ENCODE results near the gene ADIRF.
"Not testable (repeated sequence)": the region's sequence is repeated elsewhere in the genome, so short reads cannot be mapped to it uniquely, and the experiment has no call there.

The ADIRF gene

DNA sequence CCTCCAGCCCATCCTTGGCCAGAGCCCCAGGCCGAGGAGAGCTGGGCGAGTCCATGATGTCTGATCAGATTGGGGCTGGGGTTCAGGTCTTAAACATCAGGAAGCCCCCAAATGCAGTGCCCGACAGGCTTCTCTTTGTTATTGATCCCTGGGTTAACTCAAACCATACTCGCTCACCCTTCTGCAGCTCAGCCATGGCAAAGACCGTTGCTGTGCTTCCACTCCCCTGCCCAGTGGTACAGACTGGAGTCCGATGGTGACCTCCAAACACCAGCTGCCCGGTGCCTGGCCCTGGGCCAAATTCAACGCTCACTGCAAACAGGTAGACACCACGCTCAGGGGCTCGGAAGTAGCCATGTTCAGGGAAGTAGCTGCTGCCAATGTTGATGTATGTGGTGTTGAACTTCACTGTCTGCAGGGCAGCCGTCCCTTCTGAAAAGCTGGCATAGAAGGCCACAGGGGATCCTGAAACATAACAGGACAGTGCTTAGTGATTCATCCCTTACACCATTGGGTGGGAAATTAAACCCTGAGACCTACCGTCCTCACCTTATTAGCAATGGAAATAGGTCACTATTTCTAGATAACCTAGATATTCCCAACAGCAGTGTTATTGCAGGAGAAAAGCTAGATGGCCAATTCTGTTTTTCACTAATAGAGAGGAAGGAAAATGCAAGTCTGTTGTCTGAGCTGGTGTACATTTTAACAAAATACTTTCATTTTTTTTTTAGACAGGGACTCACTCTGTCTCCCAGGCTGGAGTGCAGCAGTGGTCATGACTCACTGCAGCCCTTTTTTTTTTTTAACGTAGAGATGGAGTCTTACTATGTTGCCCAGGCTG, 31.4 kb upstream of the ADIRF start:
- DNase-seq (ENCODE audit: low read depth), result no peak
- no peak overlapping the region for H3K4me3 ChIP-seq (replicated peaks; ENCODE audit: low read depth, low read length)
- no peak for TF ChIP-seq CTCF (IDR thresholded peaks at IDR 0.05; ENCODE audit: low read length, missing control alignments)

- TF ChIP-seq CTCF (IDR thresholded peaks at IDR 0.05; ENCODE audit: low read length, missing control alignments), result no peak
- no peak overlapping the region for H3K4me3 ChIP-seq (replicated peaks; ENCODE audit: low read depth, low read length)
- DNase-seq (ENCODE audit: low read depth), result no peak
Observed at GRCh38 chr10:86937502-86938154, 30.7 kb upstream of the ADIRF start.

- no peak overlapping the region for H3K4me3 ChIP-seq (replicated peaks; ENCODE audit: low read depth, low read length)
- no peak for TF ChIP-seq CTCF (IDR thresholded peaks at IDR 0.05; ENCODE audit: low read length, missing control alignments)
- DNase-seq (ENCODE audit: low read depth), result no peak
Observed at GRCh38 chr10:86938260-86938659, 30.0 kb upstream of the ADIRF start.

GRCh38 chr10:86940076-86940475, 28.2 kb upstream of the ADIRF start:
- DNase-seq (ENCODE audit: low read depth); H3K4me3 ChIP-seq (replicated peaks; ENCODE audit: low read depth, low read length): not testable (repeated sequence)

GRCh38 chr10:86940677-86941076, 27.6 kb upstream of the ADIRF start:
- no peak for TF ChIP-seq CTCF (IDR thresholded peaks at IDR 0.05; ENCODE audit: low read length, missing control alignments)
- DNase-seq (ENCODE audit: low read depth), result no peak

GRCh38 chr10:86941426-86941825, 26.9 kb upstream of the ADIRF start:
- no peak for DNase-seq (ENCODE audit: low read depth)
- no peak for TF ChIP-seq CTCF (IDR thresholded peaks at IDR 0.05; ENCODE audit: low read length, missing control alignments)
- H3K4me3 ChIP-seq (replicated peaks; ENCODE audit: low read depth, low read length), result no peak overlapping the region

More at GRCh38 chr10:86940677-86941076, 27.6 kb upstream of the ADIRF start:
- no peak overlapping the region for H3K4me3 ChIP-seq (replicated peaks; ENCODE audit: low read depth, low read length)

DNA sequence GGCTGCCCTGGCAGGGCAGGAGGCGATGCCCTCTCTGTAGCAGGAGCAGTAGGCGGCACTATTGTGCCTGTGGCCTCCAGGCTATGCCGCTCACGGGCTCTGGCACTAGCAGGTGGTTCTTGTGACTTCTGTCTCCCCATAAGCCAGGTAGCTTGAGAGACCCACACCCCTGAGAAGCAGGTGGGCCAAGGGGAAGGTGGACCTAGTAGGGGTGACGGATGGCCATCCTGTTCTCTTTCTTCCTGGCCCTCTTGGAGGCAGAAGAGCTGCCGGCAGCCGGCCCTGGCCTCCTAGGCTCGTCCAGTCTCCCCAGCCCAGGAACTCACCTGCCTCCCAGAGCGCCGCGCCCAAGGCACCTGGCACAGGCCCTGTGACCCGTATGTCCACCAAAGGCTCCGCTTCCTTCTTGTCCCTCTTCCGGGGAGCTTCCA, 26.3 kb upstream of the ADIRF start:
- DNase-seq (ENCODE audit: low read depth), result no peak
- no peak overlapping the region for H3K4me3 ChIP-seq (replicated peaks; ENCODE audit: low read depth, low read length)
- no peak for TF ChIP-seq CTCF (IDR thresholded peaks at IDR 0.05; ENCODE audit: low read length, missing control alignments)

All from fibroblast of pulmonary artery (primary cell).